ENCODE results near the gene CD4. TPM values are rescaled to one million over a fixed set of nuclear protein-coding genes. Genes with fewer than 3 reads are reported as not detected.
A peak's percentile ranks its signal among the peaks of the same experiment; 100 is the strongest.

Gene CD4
- total and polyA plus RNA-seq, 10 of the 15 experiments (the other 5 are each of a cell fraction or from before 2014, with no cell fraction given), result 0.24 to 1.6 (median 0.69) TPM

DNA sequence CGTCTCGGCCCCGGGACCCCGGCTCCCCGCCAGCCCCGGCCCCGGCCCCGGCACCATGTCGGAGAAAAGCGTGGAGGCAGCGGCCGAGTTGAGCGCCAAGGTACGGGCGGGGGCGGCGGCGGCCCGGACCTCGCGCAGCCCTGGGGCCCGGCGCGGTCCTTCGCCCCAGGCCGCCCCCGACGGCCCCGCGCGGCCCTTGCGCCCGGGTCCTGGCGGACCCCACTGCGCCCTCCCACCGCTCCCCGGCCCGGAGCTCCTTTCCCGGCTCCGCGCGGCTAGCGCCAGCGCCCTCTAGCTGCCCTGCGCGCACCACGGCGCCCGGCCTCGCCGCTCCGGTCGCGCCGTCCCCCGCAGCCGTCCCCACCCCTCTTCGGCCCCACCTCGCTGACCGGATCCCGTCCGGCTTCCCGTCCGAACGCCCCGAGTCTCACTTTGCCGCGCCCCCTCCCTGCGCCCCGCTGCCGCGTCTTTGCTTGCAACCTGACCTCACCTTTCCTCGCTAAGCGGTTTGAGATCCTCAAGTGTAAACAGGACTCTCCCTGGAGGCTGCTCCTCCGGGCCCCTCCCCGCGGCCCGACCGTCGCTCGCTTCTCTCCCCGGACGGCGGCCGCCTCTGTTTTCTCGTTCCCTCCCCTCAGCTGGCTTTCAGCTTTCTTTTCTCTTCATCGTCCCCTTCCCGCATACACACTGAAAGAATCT is 22.5 kb upstream of the CD4 start:
- Histone ChIP-seq H3K4me2 (ENCODE audit: control insufficient read depth, insufficient read depth) (peak overlapping the region; percentile 85), H3K27ac (ENCODE audit: control insufficient read depth, insufficient read depth) (peak overlapping the region; percentile 24), H3K4me3 (peak overlapping the region; percentile 83), H4K20me1 (ENCODE audit: control insufficient read depth, insufficient read depth) (no peaks in the 10 kb centered on the region), H3K9me3 (replicated peaks; ENCODE audit: control insufficient read depth, insufficient read depth, low read length) (no peaks in the 10 kb centered on the region), H3K27me3 (replicated peaks in 1 of 2; ENCODE audit: control insufficient read depth in 2 of 2, insufficient read depth in 2 of 2, low read length in 1 of 2) (no peaks in the 10 kb centered on the region), H3K36me3 (ENCODE audit: control insufficient read depth in 2 of 2, insufficient read depth in 2 of 2, low read length in 1 of 2) (no peaks in the 10 kb centered on the region), H2AFZ (ENCODE audit: control insufficient read depth, low read depth, low read length) (peak overlapping the region; percentile 75), H3K79me2 (ENCODE audit: control insufficient read depth, insufficient read depth, low read length) (peaks cover 16% of the 10 kb centered on the region), H3K9ac (ENCODE audit: control insufficient read depth, insufficient read depth, low read length) (peak overlapping the region; percentile 72), H3K4me1 (ENCODE audit: control insufficient read depth, insufficient read depth, low read length) (peaks cover 37% of the 10 kb centered on the region)
- DNase-seq (ENCODE audit: low read depth, low spot score), result no peak
- ChIA-PET SMC1A (ENCODE audit: uncharacterized antibody, unreplicated experiment) (interaction anchor here (1.0 to 4.2 kb wide), 5 partner anchors 12 to 83 kb away, joined by 3 to 39 read pairs (median 5); partner anchors contain the start of gene MLF2), CTCF (interaction anchor here (0.6 to 3.5 kb wide), 16 partner anchors 8 to 406 kb away, joined by 3 to 67 read pairs (median 4); partner anchors contain the start of genes CD4, CDCA3, COPS7A and MLF2), RAD21 (ENCODE audit: unreplicated experiment) (interaction anchor here (0.6 to 4.1 kb wide), 15 partner anchors 9 to 178 kb away, joined by 3 to 51 read pairs (median 4); partner anchors contain the start of genes CDCA3, COPS7A, MLF2 and USP5), POLR2A (interaction anchor here (0.6 to 3.2 kb wide), 13 partner anchors 8 to 153 kb away, joined by 3 to 60 read pairs (median 5); partner anchors contain the start of genes CD4, CDCA3, COPS7A and MLF2)
- no TSS peak for BruUV-seq (replicated peaks)
- peak; percentile 76 for ATAC-seq
- WGBS (ENCODE audit: insufficient coverage, insufficient replicate concordance, low lambda C conversion rate, missing lambda C conversion rate), result 2% methylated on average over 65 of the region's 88 CpGs
- FAIRE-seq, result no peak
- in situ Hi-C loops (cut with MboI) (no loop called here), intact Hi-C loops (cut with micrococcal nuclease; ENCODE audit: unreplicated experiment) (no loop called here)
- TF ChIP-seq PML (IDR thresholded peaks at IDR 0.05; ENCODE audit: low read length) (no peak), SRF (IDR thresholded peaks at IDR 0.05; ENCODE audit: low read depth in 2 of 2, low read length in 2 of 2) (no peak), SMC3 (IDR thresholded peaks at IDR 0.05; ENCODE audit: borderline replicate concordance, low read length) (peak; percentile 23; the same call in 1 of the 2 replicates), EGR1 (IDR thresholded peaks at IDR 0.05; ENCODE audit: borderline replicate concordance in 1 of 2, low read depth in 2 of 2, low read length in 2 of 2) (peak in 1 of 2 experiments; percentile 17; a peak in 1 of 3 replicates), MTA2 (IDR thresholded peaks at IDR 0.05; ENCODE audit: low read depth) (no peak), SMAD1 (IDR thresholded peaks at IDR 0.05; ENCODE audit: low read depth, partially characterized antibody) (no peak), RAD21 (IDR thresholded peaks at IDR 0.05; ENCODE audit: insufficient read depth, low read depth, low read length) (0 out of 2 replicates have a peak, but pooled peaks have one; percentile 22), BHLHE40 (IDR thresholded peaks at IDR 0.05; ENCODE audit: borderline replicate concordance in 1 of 2, low read depth in 2 of 2, low read length in 1 of 2) (peak in 1 of 2 experiments; percentile 54; a peak in 2 of 4 replicates), NR2F1 (conservative IDR thresholded peaks at IDR 0.05) (peak; percentile 55; the same call in 1 of the 2 replicates), GATAD2B (conservative IDR thresholded peaks at IDR 0.05; ENCODE audit: low read depth) (peak; percentile 85; the same call in 1 of the 2 replicates), YY1 (IDR thresholded peaks at IDR 0.05; ENCODE audit: low read depth, low read length) (peak; percentile 60), NBN (IDR thresholded peaks at IDR 0.05) (peak; percentile 35; the same call in 1 of the 2 replicates), HDGF (IDR thresholded peaks at IDR 0.05) (0 out of 2 replicates have a peak, but pooled peaks have one; percentile 41), IRF5 (IDR thresholded peaks at IDR 0.05; ENCODE audit: borderline replicate concordance) (no peak), MAX (IDR thresholded peaks at IDR 0.05; ENCODE audit: low read depth, low read length) (peak; percentile 25; the same call in 1 of the 2 replicates), ZSCAN29 (IDR thresholded peaks at IDR 0.05) (0 out of 2 replicates have a peak, but pooled peaks have one; percentile 29), KLF5 (IDR thresholded peaks at IDR 0.05; ENCODE audit: partially characterized antibody) (no peak), RELA (IDR thresholded peaks at IDR 0.05; ENCODE audit: borderline replicate concordance, partially characterized antibody) (no peak)
- TF ChIP-seq, protein P1, sequence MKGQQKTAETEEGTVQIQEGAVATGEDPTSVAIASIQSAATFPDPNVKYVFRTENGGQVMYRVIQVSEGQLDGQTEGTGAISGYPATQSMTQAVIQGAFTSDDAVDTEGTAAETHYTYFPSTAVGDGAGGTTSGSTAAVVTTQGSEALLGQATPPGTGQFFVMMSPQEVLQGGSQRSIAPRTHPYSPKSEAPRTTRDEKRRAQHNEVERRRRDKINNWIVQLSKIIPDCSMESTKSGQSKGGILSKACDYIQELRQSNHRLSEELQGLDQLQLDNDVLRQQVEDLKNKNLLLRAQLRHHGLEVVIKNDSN (IDR thresholded peaks at IDR 0.05; ENCODE audit: borderline replicate concordance, extremely low read length, insufficient read depth, low read depth, low read length), result no peak

Data from GM12878 (cell line).